IMR-90 (cell line): ENCODE measurements around the gene INO80E. TPM values are rescaled to one million over a fixed set of nuclear protein-coding genes. Genes with fewer than 3 reads are reported as not detected.

ENCODE experiments used
- ATAC-seq: fragments of 200-7000 bp; cut with Tn5 transposase; 2 replicates; pipeline ENCODE4 v1.9.1; 2020; ENCODE audit warnings: low read depth, mild to moderate bottlenecking, moderate library complexity
- BruUV-seq: library from RNA; stranded (reverse); fragments of 400-500 nt; replicated peaks from 2 replicates; lab custom pipeline; 2021; lab: Mats Ljungman, UMichigan
- CTCF ChIA-PET: fragments of 300-600 bp; formaldehyde crosslinking; extraction: SDS; loops from one replicate; lab custom pipeline; 2021; ENCODE audit warnings: antibody characterized with exemption; lab: Yijun Ruan, JAX
- POLR2A ChIA-PET: fragments of 300-600 bp; sonication (Branson Sonifier 250); formaldehyde crosslinking; loops from one replicate; lab custom pipeline; 2022; ENCODE audit warnings: antibody characterized with exemption; ENCODE audit not compliant: unreplicated experiment; lab: Charles Lee
- DNase-seq: peaks from one replicate; pipeline ENCODE4 v3.0.0; 2013
- H2AFZ ChIP-seq: replicated peaks from 2 replicates; pipeline ENCODE3; 2013; ENCODE audit warnings: low read length, mild to moderate bottlenecking; ENCODE audit not compliant: poor library complexity
- H2AK5ac ChIP-seq: 2 replicates; pipeline ENCODE4 v1.6.1; 2013; ENCODE audit warnings: low read depth, low read length, inconsistent platforms
- H2AK9ac ChIP-seq: replicated peaks from 2 replicates; pipeline ENCODE3; 2013; ENCODE audit warnings: mild to moderate bottlenecking, low read depth, low read length, moderate library complexity; ENCODE audit not compliant: poor library complexity
- H2BK120ac ChIP-seq: 2 replicates; pipeline ENCODE4 v1.6.1; 2013; ENCODE audit warnings: low read depth, low read length, inconsistent platforms
- H2BK15ac ChIP-seq: 3 replicates; pipeline ENCODE4 v1.6.1; 2013; ENCODE audit warnings: low read depth, low read length, inconsistent platforms
- H2BK20ac ChIP-seq: 2 replicates; pipeline ENCODE4 v1.6.1; 2013; ENCODE audit warnings: low read depth, mild to moderate bottlenecking, inconsistent platforms, low read length, moderate library complexity
- H2BK5ac ChIP-seq: 2 replicates; pipeline ENCODE4 v1.6.1; 2013; ENCODE audit warnings: mild to moderate bottlenecking, low read depth, low read length, inconsistent platforms; ENCODE audit not compliant: poor library complexity, severe bottlenecking
- H3K14ac ChIP-seq: replicated peaks from 2 replicates; pipeline ENCODE4 v1.6.1; 2013; ENCODE audit warnings: low read depth, low read length, inconsistent platforms
- H3K18ac ChIP-seq: 2 replicates; pipeline ENCODE4 v1.6.1; 2013; ENCODE audit warnings: low read depth, low read length, control low read depth
- H3K23ac ChIP-seq: 2 replicates; pipeline ENCODE4 v1.6.1; 2013; ENCODE audit warnings: low read depth, low read length, inconsistent platforms
- H3K27ac ChIP-seq: 2 replicates; pipeline ENCODE4 v1.5.1; 2013; ENCODE audit warnings: mild to moderate bottlenecking, control low read depth, low read length; ENCODE audit not compliant: insufficient read depth
- H3K27me3 ChIP-seq: 2 replicates; pipeline ENCODE4 v1.6.1; 2013; ENCODE audit warnings: low read length; ENCODE audit not compliant: control insufficient read depth, insufficient read depth
- H3K36me3 ChIP-seq: 2 replicates; pipeline ENCODE4 v1.6.1; 2013; ENCODE audit warnings: low read length, mixed read lengths; ENCODE audit not compliant: control insufficient read depth, insufficient read depth
- H3K4ac ChIP-seq: 2 replicates; pipeline ENCODE4 v1.6.1; 2013; ENCODE audit warnings: low read depth, low read length, inconsistent platforms
- H3K4me1 ChIP-seq: 2 replicates; pipeline ENCODE4 v1.6.1; 2013; ENCODE audit warnings: low read length, mixed read lengths; ENCODE audit not compliant: control insufficient read depth, insufficient read depth
- H3K4me2 ChIP-seq: 2 replicates; pipeline ENCODE4 v1.6.1; 2013; ENCODE audit warnings: low read depth, mild to moderate bottlenecking, control low read depth, low read length, moderate library complexity
- H3K4me3 ChIP-seq: 2 replicates; pipeline ENCODE4 v1.5.1; 2013; ENCODE audit warnings: low read depth, mild to moderate bottlenecking, control low read depth, low read length, moderate library complexity; ENCODE audit not compliant: insufficient read depth
- H3K56ac ChIP-seq: 2 replicates; pipeline ENCODE4 v1.6.1; 2013; ENCODE audit warnings: low read length, inconsistent platforms; ENCODE audit not compliant: insufficient read depth; ENCODE audit errors: extremely low read depth
- H3K79me1 ChIP-seq, 2 experiments: 2 replicates each; pipeline ENCODE4 v1.6.1; 2013; ENCODE audit warnings: low read length in 2 of 2, inconsistent platforms in 1 of 2, low read depth in 1 of 2
- H3K9ac ChIP-seq: 2 replicates; pipeline ENCODE4 v1.6.1; 2013; ENCODE audit warnings: low read depth, low read length, control low read depth
- H3K9me1 ChIP-seq: 2 replicates; pipeline ENCODE4 v1.6.1; 2013; ENCODE audit warnings: low read length, inconsistent platforms; ENCODE audit not compliant: insufficient read depth
- H3K9me3 ChIP-seq: 2 replicates; pipeline ENCODE4 v1.6.1; 2013; ENCODE audit warnings: low read length; ENCODE audit not compliant: control insufficient read depth, insufficient read depth
- H4K20me1 ChIP-seq: 2 replicates; pipeline ENCODE4 v1.6.1; 2013; ENCODE audit warnings: low read length, inconsistent platforms; ENCODE audit not compliant: insufficient read depth
- H4K5ac ChIP-seq: 2 replicates; pipeline ENCODE4 v1.6.1; 2013; ENCODE audit warnings: mild to moderate bottlenecking, low read depth, low read length, control low read depth
- H4K8ac ChIP-seq, 2 experiments: 2 replicates each; pipeline ENCODE4 v1.6.1; 2013; ENCODE audit warnings: low read depth in 2 of 2, low read length in 2 of 2, control low read depth in 1 of 2, inconsistent platforms in 1 of 2
- H4K91ac ChIP-seq: 2 replicates; pipeline ENCODE4 v1.6.1; 2013; ENCODE audit warnings: low read depth, low read length, inconsistent platforms; ENCODE audit not compliant: insufficient read depth
- CHD1 ChIP-seq: IDR thresholded peaks from 2 replicates; pipeline ENCODE4 v1.6.1; 2012; ENCODE audit warnings: low read depth, low read length, improper control_type of control experiment
- FOS ChIP-seq: fragments of 150-350 bp; IDR thresholded peaks from 2 replicates; pipeline ENCODE4 v1.6.1; 2016; ENCODE audit warnings: low read depth, low read length
- MAZ ChIP-seq: IDR thresholded peaks from 2 replicates; pipeline ENCODE4 v1.6.1; 2012; ENCODE audit warnings: low read depth, mild to moderate bottlenecking, low read length, improper control_type of control experiment, moderate library complexity, borderline replicate concordance
- MXI1 ChIP-seq: IDR thresholded peaks from 2 replicates; pipeline ENCODE4 v1.6.1; 2012; ENCODE audit warnings: low read depth, mild to moderate bottlenecking, low read length, moderate library complexity, borderline replicate concordance
- POLR2A ChIP-seq: IDR thresholded peaks from 2 replicates; pipeline ENCODE4 v1.6.1; 2012; ENCODE audit warnings: mild to moderate bottlenecking, low read depth, low read length
- RAD21 ChIP-seq: IDR thresholded peaks from 2 replicates; pipeline ENCODE4 v1.6.1; 2012; ENCODE audit warnings: low read length, improper control_type of control experiment
- RCOR1 ChIP-seq: IDR thresholded peaks from 2 replicates; pipeline ENCODE4 v1.6.1; 2012; ENCODE audit warnings: mild to moderate bottlenecking, low read length, improper control_type of control experiment; ENCODE audit not compliant: insufficient replicate concordance
- RFX5 ChIP-seq: IDR thresholded peaks from 2 replicates; pipeline ENCODE4 v1.8.0; 2012; ENCODE audit warnings: low read depth, mild to moderate bottlenecking, low read length, moderate library complexity
- USF2 ChIP-seq: fragments of 150-350 bp; IDR thresholded peaks from 2 replicates; pipeline ENCODE4 v1.6.1; 2017; ENCODE audit warnings: mild to moderate bottlenecking, antibody characterized with exemption, low read length, low read depth
- WGBS, 2 experiments: methylation state at CpG; one replicate each; pipeline versions ENCODE4 v1.1.5 to v1.1.7; 2013; ENCODE audit warnings: missing lambda C conversion rate in 2 of 2; ENCODE audit not compliant: insufficient read length in 1 of 2; ENCODE audit errors: extremely low coverage in 2 of 2; 5-methylcytosine and 5-hydroxymethylcytosine counted together
- dilution Hi-C: fragments of 300-500 bp; cut with HindIII; formaldehyde crosslinking; loops from one replicate; pipeline ENCODE4 v1.14.3; 2018; ENCODE audit warnings: low sequenced_read_pairs; ENCODE audit not compliant: unreplicated experiment
- in situ Hi-C: fragments of 300-500 bp; cut with MboI; formaldehyde crosslinking; loops from 3 replicates; pipeline ENCODE4 v1.14.3; 2019; ENCODE audit warnings: low sequenced_read_pairs, inconsistent platforms, mixed read lengths
- intact Hi-C: fragments of 100-400 bp; cut with micrococcal nuclease; formaldehyde crosslinking; loops from 2 replicates; pipeline ENCODE4 v1.10.0; 2022
- polyA plus RNA-seq, 3 experiments: library from polyadenylated mRNA; depleted of rRNA; stranded (reverse); fragments of >200 nt; gene quantifications; 2 replicates each; pipeline ENCODE4 v1.2.3, GENCODE V29; 2012; ENCODE audit warnings: low replicate concordance in 1 of 3
- total RNA-seq: library from RNA; depleted of rRNA; stranded (reverse); fragments of >200 nt; gene quantifications from 2 replicates; pipeline ENCODE4 v1.2.3, GENCODE V29; 2012

INO80E gene
- total and polyA plus RNA-seq, 2 of the 4 experiments (the other 2 are of a cell fraction): 40.9 to 42.1 TPM

GRCh38 chr16:29973384-29974246 lies 22.4 kb upstream of the INO80E start, which contains the start of gene TAOK2:
Gene TAOK2 (plus strand): TSS chr16:29973868. CDS start chr16:29977773, 3,905 bp downstream.
- peak within 1 kb of the TSS; percentile 97 for H2AFZ ChIP-seq
- H3K4me1 ChIP-seq: peaks cover 13% of the 10 kb centered on the region; the same call in 1 of the 2 replicates
- H3K23ac ChIP-seq: peak within 1 kb of the TSS; percentile 99
- peak within 1 kb of the TSS; percentile 97 for H2AK5ac ChIP-seq
- H3K36me3 ChIP-seq: peaks cover 22% of the 10 kb centered on the region
- peak within 1 kb of the TSS; percentile 79 for H2BK5ac ChIP-seq
- peak within 1 kb of the TSS; percentile 99 for H2AK9ac ChIP-seq
- H3K9ac ChIP-seq: peak within 1 kb of the TSS; percentile 94
- peaks cover 0 to 49% of the 10 kb centered on the region in 2 experiments for H3K79me1 ChIP-seq
- TSS peak; percentile 63 for BruUV-seq
- peak within 1 kb of the TSS; percentile 99 for H3K14ac ChIP-seq
- DNase-seq (peak; percentile 99), ATAC-seq (peak; percentile 99)
- dilution Hi-C loops (no loop called here), in situ Hi-C loops (no loop called here), intact Hi-C loops (loop anchor here (1.0 to 5.0 kb wide), 3 partner anchors 46 to 111 kb away; partner anchors contain the start of genes ASPHD1, CDIPT and KCTD13)
- H2BK15ac ChIP-seq: no peak within 1 kb of the TSS
- H4K91ac ChIP-seq: peak within 1 kb of the TSS; percentile 88
- peak within 1 kb of the TSS; percentile 68 to 98 for H4K8ac ChIP-seq
- peak within 1 kb of the TSS; percentile 91 for H3K4me2 ChIP-seq
- no peak within 1 kb of the TSS; the same call in 1 of the 2 replicates for H3K18ac ChIP-seq
- POLR2A ChIA-PET: interaction anchor here (1.1 to 1.3 kb wide), 3 partner anchors 11 to 23 kb away, joined by 4 to 8 read pairs (median 5); partner anchors contain the start of gene TMEM219
- H4K5ac ChIP-seq: peak within 1 kb of the TSS; percentile 38; the same call in 1 of the 2 replicates
- TF ChIP-seq RCOR1: no peak
- TF ChIP-seq USF2: no peak
- TF ChIP-seq CHD1: no peak
- no peak; the same call in 1 of the 2 replicates for TF ChIP-seq RAD21
- peak; percentile 83 for TF ChIP-seq POLR2A
- TF ChIP-seq FOS: no peak
- peak; percentile 95 for TF ChIP-seq MXI1
- peak; percentile 96 for TF ChIP-seq MAZ
- TF ChIP-seq RFX5: peak; percentile 93
- peaks cover 26% of the 10 kb centered on the region for H3K9me1 ChIP-seq
- WGBS, 2 experiments: 5% methylated on average over 17 of the region's 75 CpGs; no CpG with 5 or more reads in 1 of the 2 experiments
- H3K27me3 ChIP-seq: no peaks in the 10 kb centered on the region
- H3K4me3 ChIP-seq: peak within 1 kb of the TSS; percentile 69
- H3K27ac ChIP-seq: peak within 1 kb of the TSS; percentile 92
- CTCF ChIA-PET: interaction anchor here (1.1 to 1.3 kb wide), 2 partner anchors 11 to 12 kb away, joined by 3 read pairs; partner anchors contain the start of gene TMEM219
- peak within 1 kb of the TSS; percentile 81 for H3K56ac ChIP-seq
- H2BK20ac ChIP-seq: no peak within 1 kb of the TSS
- peak within 1 kb of the TSS; percentile 20; the same call in 1 of the 2 replicates for H2BK120ac ChIP-seq
- peaks cover 44% of the 10 kb centered on the region for H4K20me1 ChIP-seq
- H3K9me3 ChIP-seq: no peaks in the 10 kb centered on the region
- H3K4ac ChIP-seq: peak within 1 kb of the TSS; percentile 97
